GM12873 (cell line): ENCODE data around the gene SYNGR4.

Experiments
- TF ChIP-seq, protein P1 (sequence below): IDR thresholded peaks from 2 replicates; pipeline ENCODE4 v1.5.1; 2012; ENCODE audit warnings: low read depth, mild to moderate bottlenecking, moderate library complexity, low read length, control low read depth; ENCODE audit not compliant: insufficient read depth; ENCODE audit errors: missing control alignments

The SYNGR4 gene

DNA sequence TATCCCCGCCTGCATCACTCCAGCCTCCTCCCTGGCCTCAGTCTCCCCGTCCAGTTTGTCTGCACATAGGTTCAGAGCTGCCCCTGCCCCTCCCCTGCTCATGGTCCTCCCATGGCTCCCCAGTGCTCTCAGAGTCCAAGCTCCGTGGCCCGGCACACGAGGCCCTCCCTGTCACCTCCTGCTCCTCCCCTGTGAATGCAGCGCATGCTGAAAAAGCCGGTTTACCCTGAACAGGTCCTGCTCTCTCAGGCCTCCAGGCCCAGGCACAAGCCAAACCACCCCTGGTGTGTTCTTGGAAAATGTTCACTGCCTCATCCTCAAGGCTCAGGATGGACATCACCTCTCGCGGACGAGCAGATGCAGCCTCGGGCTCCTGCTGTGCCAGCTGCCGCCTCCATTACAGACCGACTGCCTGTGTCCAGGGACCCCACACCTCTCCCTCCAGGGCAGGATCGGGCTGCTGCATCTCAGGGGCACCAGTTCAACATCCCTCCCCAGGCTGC lies 25.9 kb upstream of the SYNGR4 start:
- TF ChIP-seq, protein P1, sequence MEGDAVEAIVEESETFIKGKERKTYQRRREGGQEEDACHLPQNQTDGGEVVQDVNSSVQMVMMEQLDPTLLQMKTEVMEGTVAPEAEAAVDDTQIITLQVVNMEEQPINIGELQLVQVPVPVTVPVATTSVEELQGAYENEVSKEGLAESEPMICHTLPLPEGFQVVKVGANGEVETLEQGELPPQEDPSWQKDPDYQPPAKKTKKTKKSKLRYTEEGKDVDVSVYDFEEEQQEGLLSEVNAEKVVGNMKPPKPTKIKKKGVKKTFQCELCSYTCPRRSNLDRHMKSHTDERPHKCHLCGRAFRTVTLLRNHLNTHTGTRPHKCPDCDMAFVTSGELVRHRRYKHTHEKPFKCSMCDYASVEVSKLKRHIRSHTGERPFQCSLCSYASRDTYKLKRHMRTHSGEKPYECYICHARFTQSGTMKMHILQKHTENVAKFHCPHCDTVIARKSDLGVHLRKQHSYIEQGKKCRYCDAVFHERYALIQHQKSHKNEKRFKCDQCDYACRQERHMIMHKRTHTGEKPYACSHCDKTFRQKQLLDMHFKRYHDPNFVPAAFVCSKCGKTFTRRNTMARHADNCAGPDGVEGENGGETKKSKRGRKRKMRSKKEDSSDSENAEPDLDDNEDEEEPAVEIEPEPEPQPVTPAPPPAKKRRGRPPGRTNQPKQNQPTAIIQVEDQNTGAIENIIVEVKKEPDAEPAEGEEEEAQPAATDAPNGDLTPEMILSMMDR: no peak

- TF ChIP-seq, protein P1: no peak
These were observed 25.2 kb upstream of the SYNGR4 start for GRCh38 chr19:48338802-48339503.

DNA sequence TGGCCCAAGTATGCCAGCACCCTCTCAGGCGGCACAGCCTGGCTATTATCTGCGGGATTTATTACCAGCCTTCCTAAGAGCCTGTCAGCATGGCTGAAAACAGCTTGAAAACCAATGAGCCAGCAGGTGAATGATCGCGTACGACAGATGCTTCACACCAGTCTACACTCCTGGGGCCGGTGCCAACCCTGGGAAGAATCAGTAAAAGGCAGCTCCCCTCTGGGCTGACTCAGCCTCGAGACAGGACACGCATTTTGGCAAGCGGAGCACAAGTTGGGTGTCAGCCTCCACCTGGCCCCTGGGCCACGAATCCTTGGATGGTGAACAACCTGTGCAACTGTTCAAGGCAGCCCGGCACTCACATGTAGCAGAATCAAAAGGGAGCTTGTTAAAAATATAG lies 23.2 kb upstream of the SYNGR4 start:
- TF ChIP-seq, protein P1: no peak

DNA sequence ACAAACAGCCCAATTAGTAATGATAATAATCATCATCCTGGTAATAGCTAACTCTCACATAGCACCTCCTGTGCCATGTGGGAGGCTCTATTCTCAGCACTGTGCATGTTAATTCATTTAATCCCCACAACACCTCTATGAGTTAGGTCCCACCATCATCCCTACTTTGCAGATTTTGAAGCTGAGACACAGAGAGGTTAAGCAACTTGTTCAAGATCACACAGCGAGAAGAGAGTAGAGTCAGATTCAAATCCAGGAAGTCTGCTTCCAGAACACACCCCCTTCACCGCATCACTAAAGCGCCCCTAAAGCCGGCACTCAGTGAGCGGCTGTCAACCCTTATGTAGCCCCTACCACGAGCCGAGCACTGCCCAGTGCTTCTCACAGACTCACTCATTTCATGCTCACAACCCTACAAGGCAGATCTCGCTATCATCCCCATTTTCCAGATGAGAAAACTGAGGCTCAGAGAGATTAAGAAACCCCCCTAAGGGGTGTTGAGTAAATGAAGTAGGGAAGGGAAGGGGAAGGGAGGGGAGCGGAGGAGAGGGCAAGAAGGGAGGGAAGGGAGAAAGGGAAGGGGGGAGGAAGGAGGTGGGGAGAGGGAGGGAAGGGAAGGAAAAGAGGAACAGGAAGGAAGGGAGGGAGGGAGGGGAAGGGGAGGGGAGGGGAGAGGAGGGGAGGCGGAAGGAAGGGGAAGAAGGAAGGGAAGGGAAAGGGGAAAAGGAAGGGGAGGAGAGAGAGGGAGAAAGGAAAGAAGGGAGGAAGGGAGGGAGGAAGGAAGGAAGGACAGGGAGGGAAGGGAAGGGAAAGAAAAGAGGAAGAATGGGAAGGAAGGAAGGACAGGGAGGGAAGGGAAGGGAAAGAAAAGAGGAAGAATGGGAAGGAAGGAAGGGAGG lies 22.4 kb upstream of the SYNGR4 start:
- TF ChIP-seq, protein P1: no peak

DNA sequence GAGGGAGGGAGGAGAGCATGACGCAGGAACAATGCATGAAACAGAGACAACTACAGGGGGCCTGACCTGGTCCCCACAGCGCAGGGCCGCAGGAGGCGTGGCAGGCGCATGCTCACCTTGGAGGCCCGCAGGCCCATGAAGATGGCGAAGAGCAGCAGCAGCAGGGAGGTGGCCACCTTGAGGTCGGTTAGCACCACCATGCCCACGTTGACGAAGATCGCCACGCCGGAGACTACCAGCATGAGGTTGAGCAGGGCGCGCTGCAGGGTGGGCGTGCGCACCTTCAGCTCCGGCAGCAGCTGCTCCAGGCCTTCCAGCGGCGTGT lies 21.8 kb upstream of the SYNGR4 start:
- TF ChIP-seq, protein P1: no peak

GRCh38 chr19:48342841-48343540 lies 21.2 kb upstream of the SYNGR4 start:
- TF ChIP-seq, protein P1: no peak

DNA sequence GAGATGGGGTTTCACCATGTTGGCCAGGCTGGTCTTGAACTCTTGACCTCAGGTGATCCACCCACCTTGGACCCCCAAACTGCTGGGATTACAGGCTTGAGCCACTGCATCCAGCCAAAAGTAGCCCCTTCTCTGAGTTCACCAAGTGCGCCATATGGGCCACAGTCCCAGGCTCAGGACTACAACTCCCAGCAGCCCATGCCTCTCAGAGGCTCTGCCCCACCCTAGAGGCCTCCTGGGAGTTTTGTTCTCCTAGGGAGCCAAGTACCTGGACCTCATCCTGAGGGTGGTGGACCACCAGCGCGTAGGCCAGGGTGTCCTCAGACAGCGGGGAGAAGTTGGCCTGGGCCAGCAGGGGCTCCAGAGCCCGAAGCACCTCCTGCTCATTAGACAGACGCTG lies 19.3 kb upstream of the SYNGR4 start:
- TF ChIP-seq, protein P1: no peak
